DND-41 (cell line): ENCODE data around the gene LGALS7B.
"Not testable (repeated sequence)": the region's sequence is repeated elsewhere in the genome, so short reads cannot be mapped to it uniquely, and the experiment has no call there.

ENCODE experiments used
- ATAC-seq: fragments of 200-7000 bp; cut with Tn5 transposase; 3 replicates; pipeline ENCODE4 v1.9.1; 2021; ENCODE audit warnings: low read depth; ENCODE audit not compliant: insufficient read depth
- DNase-seq: peaks from one replicate; pipeline ENCODE4 v3.0.0-alpha.2; 2020
- H2AFZ ChIP-seq: 2 replicates; pipeline ENCODE4 v1.6.0; 2012; ENCODE audit warnings: low read depth, low read length
- H3K27ac ChIP-seq: 2 replicates; pipeline ENCODE4 v1.5.1; 2012; ENCODE audit warnings: low read length, inconsistent platforms
- H3K27me3 ChIP-seq: fragments of 200-600 bp; sonication (generic); 2 replicates; pipeline ENCODE4 v1.6.0; 2012; ENCODE audit warnings: low read length, mild to moderate bottlenecking, inconsistent platforms; ENCODE audit not compliant: insufficient read depth, poor library complexity
- H3K36me3 ChIP-seq: 2 replicates; pipeline ENCODE4 v1.5.1; 2012; ENCODE audit warnings: low read length, inconsistent platforms; ENCODE audit not compliant: insufficient read depth
- H3K4me1 ChIP-seq: 2 replicates; pipeline ENCODE4 v1.5.1; 2012; ENCODE audit warnings: mild to moderate bottlenecking, low read length; ENCODE audit not compliant: insufficient read depth
- H3K4me2 ChIP-seq: 2 replicates; pipeline ENCODE4 v1.6.0; 2012; ENCODE audit warnings: mild to moderate bottlenecking, moderate library complexity, low read length, inconsistent platforms; ENCODE audit not compliant: insufficient read depth
- H3K4me3 ChIP-seq, 2 experiments: fragments of 200-600 bp in 1 of 2; shearing (Covaris generic) in 1 of 2; 2 replicates each; pipeline ENCODE4 v1.5.1; 2012 to 2016; ENCODE audit warnings: inconsistent platforms in 2 of 2, low read length in 2 of 2, mild to moderate bottlenecking in 2 of 2, low read depth in 1 of 2, moderate library complexity in 1 of 2
- H3K79me2 ChIP-seq: 2 replicates; pipeline ENCODE4 v1.6.0; 2012; ENCODE audit warnings: low read length, inconsistent platforms; ENCODE audit not compliant: insufficient read depth
- H3K9ac ChIP-seq: 2 replicates; pipeline ENCODE4 v1.6.0; 2012; ENCODE audit warnings: low read depth, mild to moderate bottlenecking, inconsistent platforms, low read length, moderate library complexity
- H3K9me3 ChIP-seq: 2 replicates; pipeline ENCODE4 v1.5.1; 2012; ENCODE audit warnings: low read length, moderate library complexity, mild to moderate bottlenecking, inconsistent platforms; ENCODE audit not compliant: insufficient read depth, severe bottlenecking
- H4K20me1 ChIP-seq: 2 replicates; pipeline ENCODE4 v1.6.0; 2012; ENCODE audit warnings: low read length; ENCODE audit not compliant: insufficient read depth
- EZH2 ChIP-seq: IDR thresholded peaks from 3 replicates; pipeline ENCODE4 v1.6.1; 2012; ENCODE audit warnings: borderline replicate concordance, low read depth, mild to moderate bottlenecking, moderate library complexity, low read length, inconsistent platforms; ENCODE audit not compliant: severe bottlenecking
- TF ChIP-seq, protein P1 (sequence below): IDR thresholded peaks from 2 replicates; pipeline ENCODE4 v1.5.1; 2012; ENCODE audit warnings: borderline replicate concordance, low read length, moderate library complexity, mild to moderate bottlenecking; ENCODE audit not compliant: poor library complexity, severe bottlenecking; ENCODE audit errors: extremely low read depth

The LGALS7B gene

DNA sequence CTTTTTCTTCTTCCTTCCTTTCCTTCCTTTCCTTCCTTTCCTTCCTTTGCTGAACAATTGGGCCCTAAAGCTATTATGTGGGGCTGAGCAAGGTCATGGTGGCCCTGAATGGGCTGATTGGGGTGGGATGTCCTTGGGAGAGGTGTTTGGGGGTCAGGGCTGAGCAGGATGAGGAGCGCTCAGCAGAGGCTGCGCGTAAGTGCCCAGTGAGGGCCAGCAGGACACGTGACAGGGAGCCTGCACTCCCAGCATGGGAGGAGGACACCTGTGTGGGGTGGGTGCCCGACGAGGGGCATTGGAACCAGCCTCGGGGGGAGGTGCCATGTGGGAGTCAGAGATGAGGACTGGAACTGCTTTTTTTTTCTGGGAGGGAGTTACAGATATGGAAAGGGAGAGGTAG is 10.3 kb upstream of the LGALS7B start:
- Histone ChIP-seq H3K4me2 (no peak overlapping the region), H3K27ac (no peak overlapping the region), H3K79me2 (no peaks in the 10 kb centered on the region), H3K9ac (no peak overlapping the region), H4K20me1 (no peaks in the 10 kb centered on the region), H3K9me3 (no peaks in the 10 kb centered on the region), H3K27me3 (peaks cover 7% of the 10 kb centered on the region), H3K4me1 (no peaks in the 10 kb centered on the region), H3K4me3 (no peak overlapping the region), H2AFZ (no peak overlapping the region), H3K36me3 (no peaks in the 10 kb centered on the region)
- no peak for ATAC-seq
- TF ChIP-seq, protein P1, sequence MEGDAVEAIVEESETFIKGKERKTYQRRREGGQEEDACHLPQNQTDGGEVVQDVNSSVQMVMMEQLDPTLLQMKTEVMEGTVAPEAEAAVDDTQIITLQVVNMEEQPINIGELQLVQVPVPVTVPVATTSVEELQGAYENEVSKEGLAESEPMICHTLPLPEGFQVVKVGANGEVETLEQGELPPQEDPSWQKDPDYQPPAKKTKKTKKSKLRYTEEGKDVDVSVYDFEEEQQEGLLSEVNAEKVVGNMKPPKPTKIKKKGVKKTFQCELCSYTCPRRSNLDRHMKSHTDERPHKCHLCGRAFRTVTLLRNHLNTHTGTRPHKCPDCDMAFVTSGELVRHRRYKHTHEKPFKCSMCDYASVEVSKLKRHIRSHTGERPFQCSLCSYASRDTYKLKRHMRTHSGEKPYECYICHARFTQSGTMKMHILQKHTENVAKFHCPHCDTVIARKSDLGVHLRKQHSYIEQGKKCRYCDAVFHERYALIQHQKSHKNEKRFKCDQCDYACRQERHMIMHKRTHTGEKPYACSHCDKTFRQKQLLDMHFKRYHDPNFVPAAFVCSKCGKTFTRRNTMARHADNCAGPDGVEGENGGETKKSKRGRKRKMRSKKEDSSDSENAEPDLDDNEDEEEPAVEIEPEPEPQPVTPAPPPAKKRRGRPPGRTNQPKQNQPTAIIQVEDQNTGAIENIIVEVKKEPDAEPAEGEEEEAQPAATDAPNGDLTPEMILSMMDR: no peak
- no peak for TF ChIP-seq EZH2
- DNase-seq: no peak

GRCh38 chr19:38780443-38780842 is 8.6 kb upstream of the LGALS7B start:
- no peaks in the 10 kb centered on the region for H3K79me2 ChIP-seq
- no peak overlapping the region for H3K27ac ChIP-seq
- no peak overlapping the region for H3K9ac ChIP-seq
- no peaks in the 10 kb centered on the region for H3K9me3 ChIP-seq
- DNase-seq: no peak
- no peaks in the 10 kb centered on the region for H3K36me3 ChIP-seq
- H3K4me1 ChIP-seq: no peaks in the 10 kb centered on the region
- H3K4me2 ChIP-seq: no peak overlapping the region
- ATAC-seq: no peak
- H3K27me3 ChIP-seq: peaks cover 7% of the 10 kb centered on the region
- TF ChIP-seq, protein P1: no peak
- no peak for TF ChIP-seq EZH2
- no peaks in the 10 kb centered on the region for H4K20me1 ChIP-seq
- no peak overlapping the region for H2AFZ ChIP-seq
- no peak overlapping the region for H3K4me3 ChIP-seq

GRCh38 chr19:38781058-38781457 is 7.9 kb upstream of the LGALS7B start:
- H3K79me2 ChIP-seq: no peaks in the 10 kb centered on the region
- H3K4me1 ChIP-seq: no peaks in the 10 kb centered on the region
- H4K20me1 ChIP-seq: no peaks in the 10 kb centered on the region
- no peak overlapping the region for H3K9ac ChIP-seq
- no peak overlapping the region for H2AFZ ChIP-seq
- no peak for ATAC-seq
- no peaks in the 10 kb centered on the region for H3K36me3 ChIP-seq
- peaks cover 7% of the 10 kb centered on the region for H3K27me3 ChIP-seq
- DNase-seq: no peak
- no peak overlapping the region for H3K27ac ChIP-seq
- H3K9me3 ChIP-seq: no peaks in the 10 kb centered on the region
- H3K4me3 ChIP-seq: no peak overlapping the region
- no peak for TF ChIP-seq EZH2
- TF ChIP-seq, protein P1: no peak
- no peak overlapping the region for H3K4me2 ChIP-seq

DNA sequence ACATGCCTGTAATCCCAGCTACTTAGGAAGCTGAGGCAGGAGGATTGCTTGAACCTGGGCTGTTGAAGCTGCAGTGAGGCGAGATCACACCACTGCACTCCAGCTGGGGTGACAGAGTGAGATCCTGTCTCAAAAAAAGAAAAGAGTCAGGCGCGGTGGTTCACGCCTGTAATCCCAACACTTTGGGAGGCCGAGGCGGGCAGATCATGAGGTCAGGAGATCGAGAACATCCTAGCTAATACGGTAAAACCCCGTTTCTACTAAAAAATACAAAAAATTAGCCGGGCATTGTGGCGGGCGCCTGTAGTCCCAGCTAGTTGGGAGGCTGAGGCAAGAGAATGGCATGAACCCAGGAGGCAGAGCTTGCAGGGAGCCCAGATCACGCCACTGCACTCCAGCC is 6.8 kb upstream of the LGALS7B start:
- not testable (repeated sequence) for DNase-seq, H3K9me3 ChIP-seq, ATAC-seq

More for the DNA sequence above, 6.8 kb upstream of the LGALS7B start:
- not testable (repeated sequence) for H3K79me2 ChIP-seq, H2AFZ ChIP-seq, H4K20me1 ChIP-seq, H3K27ac ChIP-seq, H3K4me1 ChIP-seq, H3K27me3 ChIP-seq, H3K4me3 ChIP-seq, H3K9ac ChIP-seq, H3K36me3 ChIP-seq, H3K4me2 ChIP-seq
